ENCODE data around the gene CCNT2.

DNA sequence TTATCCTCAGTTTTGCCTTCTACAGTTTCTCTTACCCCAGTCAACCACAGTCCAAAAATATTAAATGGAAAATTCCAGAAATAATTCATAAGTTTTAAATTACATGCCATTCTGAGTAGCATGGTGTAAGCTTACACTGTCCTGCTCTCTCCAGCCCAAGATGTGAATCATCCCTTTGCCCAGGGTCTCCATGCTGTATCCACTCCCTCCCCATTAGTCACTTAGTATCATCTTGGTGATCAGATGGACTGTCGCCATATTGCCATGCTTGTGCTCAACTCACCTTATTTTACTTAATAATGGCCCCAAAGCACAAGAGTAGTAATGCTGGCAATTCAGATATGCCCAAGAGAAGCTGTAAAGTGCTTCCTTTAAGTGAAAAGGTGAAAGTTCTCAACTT lies 18.5 kb upstream of the CCNT2 start:
- TF ChIP-seq, protein P1, sequence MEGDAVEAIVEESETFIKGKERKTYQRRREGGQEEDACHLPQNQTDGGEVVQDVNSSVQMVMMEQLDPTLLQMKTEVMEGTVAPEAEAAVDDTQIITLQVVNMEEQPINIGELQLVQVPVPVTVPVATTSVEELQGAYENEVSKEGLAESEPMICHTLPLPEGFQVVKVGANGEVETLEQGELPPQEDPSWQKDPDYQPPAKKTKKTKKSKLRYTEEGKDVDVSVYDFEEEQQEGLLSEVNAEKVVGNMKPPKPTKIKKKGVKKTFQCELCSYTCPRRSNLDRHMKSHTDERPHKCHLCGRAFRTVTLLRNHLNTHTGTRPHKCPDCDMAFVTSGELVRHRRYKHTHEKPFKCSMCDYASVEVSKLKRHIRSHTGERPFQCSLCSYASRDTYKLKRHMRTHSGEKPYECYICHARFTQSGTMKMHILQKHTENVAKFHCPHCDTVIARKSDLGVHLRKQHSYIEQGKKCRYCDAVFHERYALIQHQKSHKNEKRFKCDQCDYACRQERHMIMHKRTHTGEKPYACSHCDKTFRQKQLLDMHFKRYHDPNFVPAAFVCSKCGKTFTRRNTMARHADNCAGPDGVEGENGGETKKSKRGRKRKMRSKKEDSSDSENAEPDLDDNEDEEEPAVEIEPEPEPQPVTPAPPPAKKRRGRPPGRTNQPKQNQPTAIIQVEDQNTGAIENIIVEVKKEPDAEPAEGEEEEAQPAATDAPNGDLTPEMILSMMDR (IDR thresholded peaks at IDR 0.05) = no peak
- TF ChIP-seq POLR2A (IDR thresholded peaks at IDR 0.05) = no peak
